Body of pancreas (tissue), 4 donors: ENCODE results near the gene MPG. TPM values are rescaled to one million over a fixed set of nuclear protein-coding genes. Genes with fewer than 3 reads are reported as not detected.
A peak's percentile ranks its signal among the peaks of the same experiment; 100 is the strongest.

Source experiments
- ATAC-seq: fragments of 150-250 bp; one replicate; pipeline ENCODE4 v1.9.1; 2016
- DNase-seq, 4 donors: peaks; one replicate each; pipeline ENCODE4 v3.0.0-alpha.2; 2019
- H3K27ac ChIP-seq, 4 donors: fragments of 200-600 bp; sonication (generic); 1 replicate in 3 of 4; 2 replicates in 1 of 4; pipeline versions ENCODE4 v1.5.1 to v1.6.1; 2016 to 2019; ENCODE audit warnings: mild to moderate bottlenecking in 1 of 4, mixed read lengths in 1 of 4, moderate library complexity in 1 of 4
- H3K27me3 ChIP-seq, 2 donors: fragments of 200-600 bp; sonication (generic); one replicate each; pipeline ENCODE4 v1.6.0; 2016; ENCODE audit warnings: mild to moderate bottlenecking in 1 of 2
- H3K36me3 ChIP-seq, 2 donors: fragments of 200-600 bp; sonication (generic); replicated peaks in 1 of 2; 2 replicates each; pipeline ENCODE4 v1.5.1; 2016; ENCODE audit warnings: low read depth in 2 of 2; ENCODE audit not compliant: insufficient read depth in 1 of 2
- H3K4me1 ChIP-seq: fragments of 200-600 bp; sonication (generic); one replicate; pipeline ENCODE4 v1.6.0; 2016
- H3K4me3 ChIP-seq, 2 donors: fragments of 200-600 bp; sonication (generic); 1 replicate in 1 of 2; 2 replicates in 1 of 2; pipeline ENCODE4 v1.5.1; 2016 to 2019
- H3K9me3 ChIP-seq, 3 donors: fragments of 200-600 bp; sonication (generic); 1 replicate in 2 of 3; 2 replicates in 1 of 3; pipeline ENCODE4 v1.5.1; 2016
- CTCF ChIP-seq, 7 experiments: fragments of 450-650 bp in 4 of 7; fragments of 200-600 bp in 3 of 7; sonication (generic) in 3 of 7; IDR thresholded peaks; one replicate each; pipeline ENCODE4 v1.5.1; 2016 to 2019; ENCODE audit warnings: antibody characterized with exemption in 7 of 7
- POLR2A ChIP-seq, 3 donors: fragments of 450-650 bp; IDR thresholded peaks; one replicate each; pipeline ENCODE4 v1.6.1; 2016; ENCODE audit warnings: antibody characterized with exemption in 3 of 3, mild to moderate bottlenecking in 2 of 3
- WGBS, 2 donors: methylation state at CpG; one replicate each; pipeline ENCODE4 v1.1.5; 2017; 5-methylcytosine and 5-hydroxymethylcytosine counted together
- intact Hi-C: fragments of 100-400 bp; cut with DNase I; formaldehyde crosslinking; loops from one replicate; pipeline ENCODE4 v1.15.1; 2023
- total RNA-seq, 2 donors: library from RNA; depleted of rRNA; stranded (reverse); fragments of >200 nt; gene quantifications; one replicate each; pipeline ENCODE4 v1.1.0, GENCODE V29; 2016

Gene MPG
- total RNA-seq, 2 donors from 2014 or later, result 65.6 to 66.9 TPM

- Histone ChIP-seq H3K27me3 (no peaks in the 10 kb centered on the region), H3K36me3 (no peaks in the 10 kb centered on the region), H3K27ac (peak overlapping the region; percentile 70 to 88 (median 85)), H3K9me3 (no peaks in the 10 kb centered on the region), H3K4me1 (peaks cover 41% of the 10 kb centered on the region), H3K4me3 (no peak overlapping the region)
- intact Hi-C loops, result no loop called here
- TF ChIP-seq POLR2A (IDR thresholded peaks at IDR 0.05), result no peak
- TF ChIP-seq CTCF (IDR thresholded peaks at IDR 0.05), result no peak
- WGBS, 2 donors, result 40% methylated on average over 5 of the region's 5 CpGs; no CpG with 5 or more reads in 1 of the 2 donors
- DNase-seq, result no peak
- no peak for ATAC-seq
Measured at GRCh38 chr16:71210-71539, 6.8 kb upstream of the MPG start.

GRCh38 chr16:71540-72401 lies 6.3 kb upstream of the MPG start:
- ATAC-seq (peak; percentile 55), DNase-seq (peak; percentile 68 to 86 (median 82))
- peak overlapping the region; percentile 70 to 88 (median 85) for H3K27ac ChIP-seq
- no peaks in the 10 kb centered on the region for H3K27me3 ChIP-seq
- 0 to 11% methylated on average over 7 to 54 of the region's 57 CpGs for WGBS, 2 donors
- H3K36me3 ChIP-seq, result no peaks in the 10 kb centered on the region
- TF ChIP-seq CTCF (IDR thresholded peaks at IDR 0.05) (peak in 3 of 7 experiments; percentile 7 to 23 (median 19)), POLR2A (IDR thresholded peaks at IDR 0.05) (peak; percentile 15 to 71 (median 64))
- intact Hi-C loops, result no loop called here
- H3K4me1 ChIP-seq, result peaks cover 46% of the 10 kb centered on the region
- peak overlapping the region in 1 of 2 donors; percentile 38 for H3K4me3 ChIP-seq
- H3K9me3 ChIP-seq, result no peaks in the 10 kb centered on the region

- TF ChIP-seq CTCF (IDR thresholded peaks at IDR 0.05), result no peak
- TF ChIP-seq POLR2A (IDR thresholded peaks at IDR 0.05), result no peak
- Histone ChIP-seq H3K27me3 (no peaks in the 10 kb centered on the region), H3K4me1 (peaks cover 57% of the 10 kb centered on the region), H3K4me3 (peak within 1 kb of the TSS in 1 of 2 donors; percentile 38), H3K27ac (peak within 1 kb of the TSS; percentile 70 to 88 (median 85)), H3K9me3 (no peaks in the 10 kb centered on the region), H3K36me3 (no peaks in the 10 kb centered on the region)
- DNase-seq (peak; percentile 62 to 81 (median 72)), ATAC-seq (peak; percentile 79)
- intact Hi-C loops, result no loop called here
- WGBS, 2 donors, result 34 to 60% methylated on average over 21 to 37 of the region's 62 CpGs
Measured at GRCh38 chr16:72561-73548, 5.2 kb upstream of the MPG start, which contains the start of gene RHBDF1. Gene RHBDF1 (minus strand): TSS chr16:72631. CDS start chr16:65015, 7,616 bp downstream.

GRCh38 chr16:74051-74746 lies 3.8 kb upstream of the MPG start:
- no peak overlapping the region for H3K4me3 ChIP-seq
- H3K4me1 ChIP-seq, result peaks cover 60% of the 10 kb centered on the region
- intact Hi-C loops, result no loop called here
- DNase-seq (no peak), ATAC-seq (no peak)
- H3K27me3 ChIP-seq, result no peaks in the 10 kb centered on the region
- no peak overlapping the region for H3K27ac ChIP-seq
- TF ChIP-seq POLR2A (IDR thresholded peaks at IDR 0.05) (no peak), CTCF (IDR thresholded peaks at IDR 0.05) (no peak)
- WGBS, 2 donors, result 66 to 68% methylated on average over 4 to 12 of the region's 12 CpGs
- no peaks in the 10 kb centered on the region for H3K36me3 ChIP-seq
- H3K9me3 ChIP-seq, result no peaks in the 10 kb centered on the region
